Right atrium auricular region (tissue), 2 donors: ENCODE results near the gene KRTAP13-3. TPM values are rescaled to one million over a fixed set of nuclear protein-coding genes. Genes with fewer than 3 reads are reported as not detected.
A peak's percentile ranks its signal among the peaks of the same experiment; 100 is the strongest.

Source experiments
- DNase-seq: peaks from one replicate; pipeline ENCODE4 v3.0.0-alpha.2; 2019; ENCODE audit warnings: low spot score
- H3K27ac ChIP-seq, 2 donors: fragments of 200-600 bp; sonication (generic); 1 replicate in 1 of 2; 2 replicates in 1 of 2; pipeline ENCODE4 v1.5.1; 2016 to 2019
- H3K27me3 ChIP-seq, 2 donors: fragments of 200-600 bp; sonication (generic); one replicate each; pipeline versions ENCODE4 v1.5.1 to v1.6.0; 2017 to 2019
- H3K36me3 ChIP-seq: fragments of 200-600 bp; sonication (generic); one replicate; pipeline ENCODE4 v1.5.1; 2016
- H3K4me1 ChIP-seq, 2 donors: fragments of 200-600 bp; sonication (generic); one replicate each; pipeline versions ENCODE4 v1.5.1 to v1.6.0; 2017 to 2019
- H3K4me3 ChIP-seq, 2 donors: fragments of 200-600 bp; sonication (generic); 1 replicate in 1 of 2; 2 replicates in 1 of 2; pipeline ENCODE4 v1.5.1; 2017 to 2019; ENCODE audit warnings: mild to moderate bottlenecking in 1 of 2, moderate library complexity in 1 of 2
- H3K9me3 ChIP-seq, 2 donors: fragments of 200-600 bp; sonication (generic); one replicate each; pipeline ENCODE4 v1.5.1; 2019
- total RNA-seq, 2 donors: library from RNA; depleted of rRNA; stranded (reverse); fragments of >200 nt; gene quantifications; one replicate each; pipeline ENCODE4 v1.1.0, GENCODE V29; 2016
- TF ChIP-seq, protein P1 (sequence below), 2 donors: fragments of 200-600 bp; sonication (generic); IDR thresholded peaks; one replicate each; pipeline ENCODE4 v1.5.1; 2019; ENCODE audit warnings: antibody characterized with exemption in 2 of 2

Gene KRTAP13-3
- total RNA-seq, 2 donors from 2014 or later = not detected

DNA sequence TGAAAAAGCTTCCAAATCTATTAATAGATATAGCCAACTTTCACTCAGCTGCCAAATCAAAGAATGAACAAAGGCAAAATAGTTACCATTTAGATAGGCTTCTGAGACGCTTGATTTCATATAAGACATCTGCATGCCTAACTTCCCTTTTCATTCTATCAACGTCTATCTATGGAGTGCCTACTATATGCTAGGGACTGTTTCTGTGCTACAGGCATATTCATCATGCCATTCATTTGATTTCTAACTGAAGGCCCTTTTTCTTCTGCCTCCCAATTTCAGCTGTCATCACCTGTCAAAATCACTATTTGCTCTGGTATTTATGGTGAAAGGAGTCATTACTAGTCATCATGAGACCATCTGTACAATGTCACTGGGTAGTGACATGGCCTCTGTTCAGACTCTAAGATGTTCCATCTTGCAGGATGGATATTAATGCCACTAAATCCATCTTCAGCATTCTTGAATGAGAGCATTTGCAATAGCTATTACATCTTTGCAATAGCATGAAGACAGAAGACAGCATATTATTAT lies 34.2 kb downstream of the KRTAP13-3 start:
- H3K36me3 ChIP-seq = no peaks in the 10 kb centered on the region
- no peaks in the 10 kb centered on the region for H3K27me3 ChIP-seq
- peaks cover 0 to 11% of the 10 kb centered on the region in 2 donors for H3K9me3 ChIP-seq
- H3K4me1 ChIP-seq = no peaks in the 10 kb centered on the region
- no peak overlapping the region for H3K4me3 ChIP-seq
- H3K27ac ChIP-seq = peak overlapping the region in 1 of 2 donors; percentile 16
- TF ChIP-seq, protein P1, sequence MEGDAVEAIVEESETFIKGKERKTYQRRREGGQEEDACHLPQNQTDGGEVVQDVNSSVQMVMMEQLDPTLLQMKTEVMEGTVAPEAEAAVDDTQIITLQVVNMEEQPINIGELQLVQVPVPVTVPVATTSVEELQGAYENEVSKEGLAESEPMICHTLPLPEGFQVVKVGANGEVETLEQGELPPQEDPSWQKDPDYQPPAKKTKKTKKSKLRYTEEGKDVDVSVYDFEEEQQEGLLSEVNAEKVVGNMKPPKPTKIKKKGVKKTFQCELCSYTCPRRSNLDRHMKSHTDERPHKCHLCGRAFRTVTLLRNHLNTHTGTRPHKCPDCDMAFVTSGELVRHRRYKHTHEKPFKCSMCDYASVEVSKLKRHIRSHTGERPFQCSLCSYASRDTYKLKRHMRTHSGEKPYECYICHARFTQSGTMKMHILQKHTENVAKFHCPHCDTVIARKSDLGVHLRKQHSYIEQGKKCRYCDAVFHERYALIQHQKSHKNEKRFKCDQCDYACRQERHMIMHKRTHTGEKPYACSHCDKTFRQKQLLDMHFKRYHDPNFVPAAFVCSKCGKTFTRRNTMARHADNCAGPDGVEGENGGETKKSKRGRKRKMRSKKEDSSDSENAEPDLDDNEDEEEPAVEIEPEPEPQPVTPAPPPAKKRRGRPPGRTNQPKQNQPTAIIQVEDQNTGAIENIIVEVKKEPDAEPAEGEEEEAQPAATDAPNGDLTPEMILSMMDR (IDR thresholded peaks at IDR 0.05) = no peak
- no peak for DNase-seq

DNA sequence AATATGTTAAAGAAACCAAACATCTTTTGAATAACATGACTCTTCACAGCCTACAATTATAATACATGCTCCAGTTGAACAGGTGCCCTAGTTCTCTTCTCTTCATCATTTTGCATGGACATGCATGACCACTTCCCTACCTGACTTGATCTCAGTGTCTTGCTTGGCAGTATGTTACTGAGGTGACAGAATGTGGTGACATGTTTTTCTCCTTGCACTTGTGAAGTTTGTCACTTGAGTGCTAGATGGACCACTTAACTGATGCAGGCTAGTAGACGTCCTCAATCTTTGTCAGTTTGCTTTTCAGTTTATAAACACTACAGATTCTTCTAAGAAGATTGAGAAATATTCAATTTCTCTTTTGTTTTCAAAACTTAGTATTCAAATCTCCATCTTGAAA lies 43.5 kb downstream of the KRTAP13-3 start:
- TF ChIP-seq, protein P1 (IDR thresholded peaks at IDR 0.05) = no peak
- Histone ChIP-seq H3K27ac (no peak overlapping the region), H3K4me1 (no peaks in the 10 kb centered on the region), H3K4me3 (no peak overlapping the region), H3K9me3 (no peaks in the 10 kb centered on the region), H3K27me3 (no peaks in the 10 kb centered on the region), H3K36me3 (no peaks in the 10 kb centered on the region)
- DNase-seq = no peak

Other genes with a start within 250 kb of the KRTAP13-3 start
- not detected for gene CLDN8, start 209.8 kb downstream of the KRTAP13-3 start, total RNA-seq
- not detected for gene KRTAP24-1, start 143.0 kb downstream of the KRTAP13-3 start, total RNA-seq
- gene KRTAP25-1, start 136.4 kb downstream of the KRTAP13-3 start, total RNA-seq = not detected
- gene KRTAP26-1, start 105.6 kb downstream of the KRTAP13-3 start, total RNA-seq = not detected
- gene KRTAP27-1, start 88.2 kb downstream of the KRTAP13-3 start, total RNA-seq = not detected
- not detected for gene KRTAP23-1, start 77.3 kb downstream of the KRTAP13-3 start, total RNA-seq
- not detected for gene KRTAP13-2, start 53.7 kb downstream of the KRTAP13-3 start, total RNA-seq
- not detected for gene KRTAP13-1, start 29.9 kb downstream of the KRTAP13-3 start, total RNA-seq
- gene KRTAP13-4, start 4.3 kb upstream of the KRTAP13-3 start, total RNA-seq = not detected
- gene KRTAP15-1, start 14.3 kb upstream of the KRTAP13-3 start, total RNA-seq = not detected
- not detected for gene KRTAP19-1, start 54.4 kb upstream of the KRTAP13-3 start, total RNA-seq
- not detected for gene KRTAP19-2, start 61.5 kb upstream of the KRTAP13-3 start, total RNA-seq
- gene KRTAP19-3, start 66.1 kb upstream of the KRTAP13-3 start, total RNA-seq = not detected
- not detected for gene KRTAP19-4, start 71.2 kb upstream of the KRTAP13-3 start, total RNA-seq
- gene KRTAP19-5, start 76.2 kb upstream of the KRTAP13-3 start, total RNA-seq = not detected
- gene KRTAP19-6, start 115.9 kb upstream of the KRTAP13-3 start, total RNA-seq = not detected
- gene KRTAP19-7, start 135.4 kb upstream of the KRTAP13-3 start, total RNA-seq = not detected
- not detected for gene KRTAP22-2, start 164.5 kb upstream of the KRTAP13-3 start, total RNA-seq
- gene KRTAP6-3, start 166.5 kb upstream of the KRTAP13-3 start, total RNA-seq = not detected
- gene KRTAP6-2, start 173.0 kb upstream of the KRTAP13-3 start, total RNA-seq = not detected
- gene KRTAP22-1, start 175.2 kb upstream of the KRTAP13-3 start, total RNA-seq = not detected
- not detected for gene KRTAP6-1, start 188.0 kb upstream of the KRTAP13-3 start, total RNA-seq
- gene KRTAP20-1, start 190.5 kb upstream of the KRTAP13-3 start, total RNA-seq = not detected
- not detected for gene KRTAP20-4, start 194.7 kb upstream of the KRTAP13-3 start, total RNA-seq
- gene KRTAP20-2, start 209.3 kb upstream of the KRTAP13-3 start, total RNA-seq = not detected
- gene KRTAP20-3, start 216.9 kb upstream of the KRTAP13-3 start, total RNA-seq = not detected